SU-DHL-6 (cell line): ENCODE measurements around the gene CDK6.

Source experiments
- CTCF ChIP-seq: fragments of 200-600 bp; sonication (generic); IDR thresholded peaks from one replicate; pipeline ENCODE4 v1.5.1; 2017; ENCODE audit warnings: antibody characterized with exemption, mild to moderate bottlenecking, low read length, moderate library complexity; ENCODE audit not compliant: insufficient read depth, poor library complexity, severe bottlenecking
- EZH2phosphoT487 ChIP-seq: fragments of 200-600 bp; sonication (generic), shearing (Covaris generic); conservative IDR thresholded peaks from 2 replicates; pipeline ENCODE4 v1.6.1; 2018; ENCODE audit warnings: mild to moderate bottlenecking, antibody characterized with exemption, low read length, moderate library complexity, mixed read lengths

GRCh38 chr7:92588561-92588960, 247.8 kb downstream of the CDK6 start:
- no peak for TF ChIP-seq CTCF
- TF ChIP-seq EZH2phosphoT487: no peak
